Mammary epithelial cell (primary cell): ENCODE measurements around the gene SEC22A.

Experiments used
- CTCF ChIP-seq, 2 donors: IDR thresholded peaks in 1 of 2; conservative IDR thresholded peaks in 1 of 2; 2 replicates each; pipeline ENCODE4 v1.5.1; 2011 to 2012; ENCODE audit warnings: inconsistent platforms in 2 of 2, low read length in 2 of 2, mild to moderate bottlenecking in 2 of 2, control low read depth in 1 of 2, low read depth in 1 of 2; ENCODE audit not compliant: insufficient read depth in 1 of 2; ENCODE audit errors: extremely low read depth in 1 of 2
- EZH2 ChIP-seq: IDR thresholded peaks from 2 replicates; pipeline ENCODE4 v1.6.1; 2012; ENCODE audit warnings: low read length, inconsistent platforms, borderline replicate concordance

- TF ChIP-seq CTCF (conservative IDR thresholded peaks at IDR 0.05 in 1 of 2, IDR thresholded peaks at IDR 0.05 in 1 of 2; ENCODE audit: extremely low read depth in 1 of 2, insufficient read depth in 1 of 2, low read depth in 1 of 2, low read length in 2 of 2) (no peak), EZH2 (no peak)
Measured at GRCh38 chr3:123285479-123285878, 83.7 kb downstream of the SEC22A start.
